ENCODE measurements around the gene FCHSD2. TPM values are rescaled to one million over a fixed set of nuclear protein-coding genes. Genes with fewer than 3 reads are reported as not detected.
A peak's percentile ranks its signal among the peaks of the same experiment; 100 is the strongest.
"Not testable (repeated sequence)": the region's sequence is repeated elsewhere in the genome, so short reads cannot be mapped to it uniquely, and the experiment has no call there.

FCHSD2 gene
- total and polyA plus RNA-seq, 2 experiments from 2014 or later = 9.1 to 19.8 TPM

DNA sequence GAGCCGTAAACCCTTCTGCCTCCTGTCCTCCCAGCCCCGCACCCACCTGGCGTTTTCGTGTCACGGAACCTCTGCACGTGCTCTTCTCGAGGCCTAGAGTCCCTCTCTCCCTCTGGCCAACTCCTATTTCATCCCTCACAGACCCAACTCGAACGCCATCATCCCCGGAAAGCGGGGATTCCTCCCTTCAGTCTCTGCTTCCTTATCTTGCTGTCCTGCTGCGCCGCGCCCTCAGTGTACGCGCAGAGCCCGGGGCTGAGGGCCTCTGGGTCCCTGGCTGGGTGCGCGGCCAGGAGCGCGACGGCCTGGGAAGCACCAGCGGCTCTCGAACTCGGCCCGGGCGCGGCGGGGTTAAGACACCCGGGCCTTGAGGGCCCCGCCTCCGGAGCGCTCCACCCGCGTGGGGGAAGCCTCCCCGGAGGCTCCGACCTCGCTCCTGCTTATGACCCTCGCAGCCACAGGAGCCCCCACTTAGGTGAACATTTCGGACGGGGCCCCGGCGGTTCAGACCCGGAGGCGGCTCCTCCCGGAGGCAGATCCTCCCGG is 328.3 kb downstream of the FCHSD2 start:
- H3K36me3 ChIP-seq (ENCODE audit: low read depth) = 0 out of 2 replicates have a peak, but pooled peaks cover 7% of the 10 kb centered on the region
- peaks cover 30% of the 10 kb centered on the region for H3K4me1 ChIP-seq (ENCODE audit: insufficient read depth)
- H2AFZ ChIP-seq = peak overlapping the region; percentile 78
- peak; percentile 92 for DNase-seq
- H3K9me2 ChIP-seq (ENCODE audit: insufficient read depth) = no peaks in the 10 kb centered on the region
- H3K4me3 ChIP-seq = peak overlapping the region; percentile 86
- H3K79me2 ChIP-seq (ENCODE audit: insufficient read depth) = peaks cover 38% of the 10 kb centered on the region
- H3K4me2 ChIP-seq (ENCODE audit: unreplicated experiment) = peak overlapping the region; percentile 92
- peak overlapping the region; percentile 92 for H3K9ac ChIP-seq
- H3K9me3 ChIP-seq (ENCODE audit: low read depth) = no peaks in the 10 kb centered on the region
- 1% methylated on average over 40 to 45 of the region's 47 CpGs for WGBS, 2 experiments (ENCODE audit: low coverage in 1 of 2, low lambda C conversion rate in 2 of 2, missing lambda C conversion rate in 2 of 2)
- H3F3A ChIP-seq (ENCODE audit: insufficient read depth) = peaks cover 9% of the 10 kb centered on the region; the same call in 1 of the 2 replicates
- TF ChIP-seq EZH2phosphoT487 (IDR thresholded peaks at IDR 0.05; ENCODE audit: insufficient read depth, low read depth) = no peak
- no peak for TF ChIP-seq EZH2 (IDR thresholded peaks at IDR 0.05; ENCODE audit: insufficient read depth, poor library complexity, severe bottlenecking)
- no peaks in the 10 kb centered on the region for H4K20me1 ChIP-seq (ENCODE audit: insufficient read depth)
- H3K27me3 ChIP-seq (replicated peaks; ENCODE audit: insufficient read depth) = no peaks in the 10 kb centered on the region
- in situ Hi-C loops (cut with MboI) = no loop called here
- H3K27ac ChIP-seq = peak overlapping the region; percentile 96

DNA sequence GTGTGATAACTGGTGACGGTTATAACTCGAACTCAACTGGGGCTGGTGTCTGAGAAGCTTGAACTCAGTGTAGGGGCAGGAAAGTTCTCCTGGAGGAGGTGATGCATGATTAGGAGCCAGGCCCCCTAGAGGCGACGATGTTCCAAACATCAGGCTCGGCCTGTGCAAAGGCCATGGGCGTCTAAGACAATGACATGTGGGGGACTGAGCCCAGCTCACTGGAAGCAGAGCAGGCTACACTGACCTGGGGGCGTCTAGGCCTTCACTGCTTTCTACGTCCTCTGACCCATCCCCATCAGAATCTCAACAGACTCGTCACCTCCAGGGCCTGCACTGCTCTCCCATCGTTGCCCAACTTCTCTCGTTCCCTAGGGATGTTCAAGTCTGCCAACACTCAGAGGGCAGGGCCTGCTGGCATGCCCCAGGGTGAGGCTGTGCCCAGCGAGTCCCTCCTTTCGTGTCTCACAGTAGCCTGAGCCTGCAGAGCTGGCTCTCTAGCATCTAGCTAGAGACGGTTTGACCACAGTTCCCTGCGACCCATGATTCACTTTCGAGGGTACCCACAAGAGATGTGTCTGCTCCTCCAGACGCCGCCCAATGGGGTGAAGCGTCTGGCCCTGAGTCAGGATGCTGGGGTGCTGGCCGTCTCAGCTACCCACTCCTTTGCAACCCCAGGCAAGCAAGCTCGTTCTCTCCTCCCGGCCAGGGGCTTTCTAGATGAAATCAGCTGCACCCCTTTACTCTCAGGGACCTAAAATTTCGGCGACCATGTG is 329.0 kb downstream of the FCHSD2 start:
- Histone ChIP-seq H3K9ac (peak overlapping the region; percentile 92), H4K20me1 (ENCODE audit: insufficient read depth) (no peaks in the 10 kb centered on the region), H3K27ac (peak overlapping the region; percentile 96), H3K9me3 (ENCODE audit: low read depth) (no peaks in the 10 kb centered on the region), H3K79me2 (ENCODE audit: insufficient read depth) (peaks cover 38% of the 10 kb centered on the region), H3F3A (ENCODE audit: insufficient read depth) (peaks cover 9% of the 10 kb centered on the region; the same call in 1 of the 2 replicates), H3K36me3 (ENCODE audit: low read depth) (0 out of 2 replicates have a peak, but pooled peaks cover 7% of the 10 kb centered on the region), H3K9me2 (ENCODE audit: insufficient read depth) (no peaks in the 10 kb centered on the region), H3K4me2 (ENCODE audit: unreplicated experiment) (peak overlapping the region; percentile 92), H2AFZ (peak overlapping the region; percentile 78), H3K27me3 (replicated peaks; ENCODE audit: insufficient read depth) (no peaks in the 10 kb centered on the region), H3K4me1 (ENCODE audit: insufficient read depth) (peaks cover 30% of the 10 kb centered on the region), H3K4me3 (peak overlapping the region; percentile 86)
- in situ Hi-C loops (cut with MboI) = no loop called here
- WGBS, 2 experiments (ENCODE audit: low coverage in 1 of 2, low lambda C conversion rate in 2 of 2, missing lambda C conversion rate in 2 of 2) = 1 to 3% methylated on average over 24 of the region's 24 CpGs
- no peak for TF ChIP-seq EZH2 (IDR thresholded peaks at IDR 0.05; ENCODE audit: insufficient read depth, poor library complexity, severe bottlenecking)
- TF ChIP-seq EZH2phosphoT487 (IDR thresholded peaks at IDR 0.05; ENCODE audit: insufficient read depth, low read depth) = no peak
- DNase-seq = peak; percentile 93

DNA sequence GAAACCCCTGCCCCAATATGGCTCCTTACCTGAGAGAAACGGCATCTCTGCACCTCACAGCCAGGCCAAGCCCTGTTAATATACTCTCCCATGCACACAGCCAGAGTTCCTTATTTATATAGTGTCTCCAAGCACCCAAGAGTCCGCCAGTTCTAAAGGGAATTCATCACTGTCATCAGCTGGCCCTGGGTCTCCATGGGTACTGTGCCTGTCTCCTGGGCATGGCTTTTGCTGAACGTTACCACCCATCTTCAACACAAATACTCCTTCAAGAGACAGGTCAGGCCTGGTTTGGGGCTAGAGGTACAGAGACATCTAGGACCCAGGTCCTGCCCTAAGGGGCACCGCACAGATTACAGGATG is 329.5 kb downstream of the FCHSD2 start:
- Histone ChIP-seq H3K27ac (peak overlapping the region; percentile 96), H3K4me2 (ENCODE audit: unreplicated experiment) (peak overlapping the region; percentile 92), H3K36me3 (ENCODE audit: low read depth) (0 out of 2 replicates have a peak, but pooled peaks cover 7% of the 10 kb centered on the region), H4K20me1 (ENCODE audit: insufficient read depth) (no peaks in the 10 kb centered on the region), H3K79me2 (ENCODE audit: insufficient read depth) (peaks cover 38% of the 10 kb centered on the region), H2AFZ (peak overlapping the region; percentile 78), H3K9me2 (ENCODE audit: insufficient read depth) (no peaks in the 10 kb centered on the region), H3K9ac (peak overlapping the region; percentile 92), H3K4me1 (ENCODE audit: insufficient read depth) (peaks cover 30% of the 10 kb centered on the region), H3K9me3 (ENCODE audit: low read depth) (no peaks in the 10 kb centered on the region), H3K27me3 (replicated peaks; ENCODE audit: insufficient read depth) (no peaks in the 10 kb centered on the region), H3K4me3 (peak overlapping the region; percentile 86), H3F3A (ENCODE audit: insufficient read depth) (peaks cover 9% of the 10 kb centered on the region; the same call in 1 of the 2 replicates)
- 42 to 44% methylated on average over 4 of the region's 4 CpGs for WGBS, 2 experiments (ENCODE audit: low coverage in 1 of 2, low lambda C conversion rate in 2 of 2, missing lambda C conversion rate in 2 of 2)
- TF ChIP-seq EZH2 (IDR thresholded peaks at IDR 0.05; ENCODE audit: insufficient read depth, poor library complexity, severe bottlenecking) (no peak), EZH2phosphoT487 (IDR thresholded peaks at IDR 0.05; ENCODE audit: insufficient read depth, low read depth) (no peak)
- DNase-seq = no peak
- in situ Hi-C loops (cut with MboI) = no loop called here

GRCh38 chr11:72811686-72812085 is 330.4 kb downstream of the FCHSD2 start:
- H3K36me3 ChIP-seq (ENCODE audit: low read depth); DNase-seq; H3K9me2 ChIP-seq (ENCODE audit: insufficient read depth); H3K27ac ChIP-seq; H3K9me3 ChIP-seq (ENCODE audit: low read depth); H3F3A ChIP-seq (ENCODE audit: insufficient read depth); H2AFZ ChIP-seq; in situ Hi-C loops (cut with MboI); H4K20me1 ChIP-seq (ENCODE audit: insufficient read depth); H3K27me3 ChIP-seq (replicated peaks; ENCODE audit: insufficient read depth): not testable (repeated sequence)
- H3K4me2 ChIP-seq (ENCODE audit: unreplicated experiment) = peak overlapping the region; percentile 92
- 91 to 97% methylated on average over 10 of the region's 10 CpGs for WGBS, 2 experiments (ENCODE audit: low coverage in 1 of 2, low lambda C conversion rate in 2 of 2, missing lambda C conversion rate in 2 of 2)
- peaks cover 38% of the 10 kb centered on the region for H3K79me2 ChIP-seq (ENCODE audit: insufficient read depth)
- H3K4me1 ChIP-seq (ENCODE audit: insufficient read depth) = peaks cover 30% of the 10 kb centered on the region
- peak overlapping the region; percentile 86; the same call in 1 of the 2 replicates for H3K4me3 ChIP-seq
- peak overlapping the region; percentile 92; the same call in 1 of the 2 replicates for H3K9ac ChIP-seq

Measured in GM23248 (cell line).